22Rv1 (cell line): ENCODE data around the gene H19.

Source experiments
- CTCF ChIP-seq: fragments of 450-650 bp; IDR thresholded peaks from 2 replicates; pipeline ENCODE4 v1.5.1; 2017; ENCODE audit warnings: mild to moderate bottlenecking
- ZFX ChIP-seq: fragments of 450-650 bp; IDR thresholded peaks from 2 replicates; pipeline ENCODE4 v1.6.1; 2017; ENCODE audit warnings: antibody characterized with exemption, borderline replicate concordance

GRCh38 chr11:1988667-1989317 is 8.8 kb downstream of the H19 start:
- no peak for TF ChIP-seq CTCF
- no peak for TF ChIP-seq ZFX
